PC-3 (cell line): ENCODE results near the gene RAD9A. TPM values are rescaled to one million over a fixed set of nuclear protein-coding genes. Genes with fewer than 3 reads are reported as not detected.

ENCODE experiments used
- ATAC-seq: fragments of 200-7000 bp; cut with Tn5 transposase; 2 replicates; pipeline ENCODE4 v1.9.1; 2020; ENCODE audit warnings: mild to moderate bottlenecking, moderate library complexity
- BruUV-seq: library from RNA; stranded (reverse); fragments of 400-500 nt; replicated peaks from 2 replicates; lab custom pipeline; 2021; lab: Mats Ljungman, UMichigan
- CTCF ChIA-PET: fragments of 300-600 bp; sonication (Branson Sonifier 250); formaldehyde crosslinking; loops from one replicate; lab custom pipeline; 2022; ENCODE audit warnings: antibody characterized with exemption; lab: Charles Lee
- POLR2A ChIA-PET: fragments of 300-600 bp; sonication (Branson Sonifier 250); formaldehyde crosslinking; loops from one replicate; lab custom pipeline; 2022; ENCODE audit warnings: antibody characterized with exemption; ENCODE audit not compliant: unreplicated experiment; lab: Charles Lee
- DNase-seq: peaks from one replicate; pipeline ENCODE4 v3.0.0-alpha.2; 2015
- H2AFZ ChIP-seq: fragments of 300-600 bp; sonication (generic); 2 replicates; pipeline ENCODE4 v1.6.0; 2016; ENCODE audit warnings: antibody characterized with exemption, low read length
- H3F3A ChIP-seq: fragments of 300-600 bp; sonication (generic); one replicate; pipeline ENCODE4 v1.6.0; 2017; ENCODE audit warnings: antibody characterized with exemption, low read length, control low read depth, mild to moderate bottlenecking; ENCODE audit not compliant: unreplicated experiment
- H3K27ac ChIP-seq: fragments of 300-600 bp; sonication (generic); 2 replicates; pipeline ENCODE4 v1.5.1; 2016; ENCODE audit warnings: mild to moderate bottlenecking, low read length
- H3K27me3 ChIP-seq: fragments of 300-600 bp; sonication (generic); 2 replicates; pipeline ENCODE4 v1.6.1; 2016; ENCODE audit warnings: low read length, mixed read lengths
- H3K36me3 ChIP-seq: fragments of 300-600 bp; sonication (generic); 2 replicates; pipeline ENCODE4 v1.6.1; 2016; ENCODE audit warnings: low read depth, mixed run types, low read length, mixed read lengths
- H3K4me1 ChIP-seq: fragments of 300-600 bp; sonication (generic); 2 replicates; pipeline ENCODE4 v1.5.1; 2016; ENCODE audit warnings: low read length; ENCODE audit not compliant: insufficient read depth
- H3K4me2 ChIP-seq: fragments of 300-600 bp; sonication (generic); 2 replicates; pipeline ENCODE4 v1.6.0; 2016; ENCODE audit warnings: low read length
- H3K4me3 ChIP-seq: fragments of 300-600 bp; sonication (generic); 2 replicates; pipeline ENCODE4 v1.5.1; 2016; ENCODE audit warnings: mild to moderate bottlenecking, low read length, mixed read lengths
- H3K79me2 ChIP-seq: fragments of 300-600 bp; sonication (generic); 2 replicates; pipeline ENCODE4 v1.6.1; 2017; ENCODE audit warnings: low read length, mixed read lengths
- H3K9ac ChIP-seq: fragments of 300-600 bp; sonication (generic); 2 replicates; pipeline ENCODE4 v1.6.0; 2016; ENCODE audit warnings: mild to moderate bottlenecking, low read length
- H3K9me2 ChIP-seq: fragments of 300-600 bp; sonication (generic); replicated peaks from 2 replicates; pipeline ENCODE4 v1.6.1; 2016; ENCODE audit warnings: mixed run types, low read length, mixed read lengths
- H3K9me3 ChIP-seq: fragments of 300-600 bp; sonication (generic); 2 replicates; pipeline ENCODE4 v1.6.1; 2016; ENCODE audit warnings: low read length, mixed read lengths
- H4K20me1 ChIP-seq: fragments of 300-600 bp; sonication (generic); 2 replicates; pipeline ENCODE4 v1.6.1; 2016; ENCODE audit warnings: low read length, mixed read lengths
- CTCF ChIP-seq: fragments of 300-600 bp; sonication (generic); conservative IDR thresholded peaks from 2 replicates; pipeline ENCODE4 v1.5.1; 2017; ENCODE audit warnings: antibody characterized with exemption, low read depth, mild to moderate bottlenecking, low read length
- EZH2 ChIP-seq: fragments of 300-600 bp; sonication (generic); IDR thresholded peaks from one replicate; pipeline ENCODE4 v1.6.1; 2017; ENCODE audit warnings: antibody characterized with exemption, mild to moderate bottlenecking, low read length; ENCODE audit not compliant: unreplicated experiment
- EZH2phosphoT487 ChIP-seq: fragments of 300-600 bp; sonication (generic); IDR thresholded peaks from 2 replicates; pipeline ENCODE4 v1.6.1; 2018; ENCODE audit warnings: mild to moderate bottlenecking, antibody characterized with exemption, low read length, borderline replicate concordance
- intact Hi-C: fragments of 100-400 bp; cut with micrococcal nuclease; formaldehyde crosslinking; loops from 2 replicates; pipeline ENCODE4 v1.9.0; 2023
- total RNA-seq: library from RNA; depleted of rRNA; stranded (reverse); fragments of >200 nt; gene quantifications from 2 replicates; pipeline ENCODE4 v1.2.3, GENCODE V29; 2014

Gene RAD9A
- total RNA-seq, 1 experiment from 2014 or later: 45.5 TPM

GRCh38 chr11:67440229-67441097, 48.7 kb downstream of the RAD9A start:
- POLR2A ChIA-PET: no interaction called here
- H3K27me3 ChIP-seq: no peaks in the 10 kb centered on the region

DNA sequence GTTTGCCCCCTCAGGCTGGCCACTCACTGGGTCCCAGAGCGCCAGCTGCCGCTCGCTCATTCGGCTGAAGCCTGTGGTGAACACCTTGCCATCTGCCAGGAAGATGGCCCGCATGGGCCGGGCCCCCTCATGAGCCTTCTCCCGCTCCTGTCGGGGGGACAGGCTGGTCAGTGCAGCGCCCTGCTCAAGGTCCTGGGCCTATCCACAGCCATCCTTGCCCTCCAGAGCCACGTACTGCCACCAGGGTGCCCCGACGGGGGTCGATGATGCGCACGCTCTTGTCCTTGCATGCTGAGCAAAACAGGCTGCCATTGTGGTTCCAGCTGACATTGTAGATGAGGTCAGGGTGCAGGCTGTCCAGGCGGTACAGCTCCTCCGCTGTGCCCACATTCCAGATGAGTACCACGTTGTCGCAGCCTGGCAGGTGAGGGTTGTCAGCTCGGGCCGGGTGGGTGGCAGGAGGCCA, 49.3 kb downstream of the RAD9A start:
- Histone ChIP-seq H3K4me3 (no peak overlapping the region), H3K9ac (no peak overlapping the region), H3K9me3 (no peaks in the 10 kb centered on the region), H3K36me3 (peaks cover 8% of the 10 kb centered on the region; the same call in 1 of the 2 replicates), H3K27me3 (no peaks in the 10 kb centered on the region), H3K79me2 (0 out of 2 replicates have a peak, but pooled peaks cover 6% of the 10 kb centered on the region), H3F3A (peaks cover 9% of the 10 kb centered on the region), H3K27ac (no peak overlapping the region), H4K20me1 (no peaks in the 10 kb centered on the region), H3K4me1 (0 out of 2 replicates have a peak, but pooled peaks cover 6% of the 10 kb centered on the region), H3K4me2 (no peak overlapping the region), H2AFZ (no peak overlapping the region), H3K9me2 (no peaks in the 10 kb centered on the region)
- intact Hi-C loops: no loop called here
- no peak for ATAC-seq
- POLR2A ChIA-PET: no interaction called here
- CTCF ChIA-PET: no interaction called here
- TF ChIP-seq EZH2phosphoT487: no peak
- no peak for TF ChIP-seq EZH2
- TF ChIP-seq CTCF: no peak
- BruUV-seq: no TSS peak
- no peak for DNase-seq

More at GRCh38 chr11:67440229-67441097, 48.7 kb downstream of the RAD9A start:
- Histone ChIP-seq H3K27ac (no peak overlapping the region), H3K9me3 (no peaks in the 10 kb centered on the region), H3K9ac (no peak overlapping the region), H3F3A (peaks cover 9% of the 10 kb centered on the region), H3K36me3 (peaks cover 8% of the 10 kb centered on the region; the same call in 1 of the 2 replicates), H3K4me2 (no peak overlapping the region), H2AFZ (no peak overlapping the region), H3K9me2 (no peaks in the 10 kb centered on the region), H4K20me1 (no peaks in the 10 kb centered on the region), H3K4me3 (no peak overlapping the region), H3K4me1 (0 out of 2 replicates have a peak, but pooled peaks cover 6% of the 10 kb centered on the region), H3K79me2 (0 out of 2 replicates have a peak, but pooled peaks cover 6% of the 10 kb centered on the region)
- ATAC-seq (no peak), DNase-seq (no peak)
- intact Hi-C loops: no loop called here
- TF ChIP-seq CTCF: no peak
- CTCF ChIA-PET: no interaction called here
- no TSS peak for BruUV-seq
